ENCODE measurements around the gene RAPSN.

The RAPSN gene

GRCh38 chr11:47464483-47464882 lies 15.5 kb upstream of the RAPSN start:
- DNase-seq, result no peak

- DNase-seq, result no peak
Measured at GRCh38 chr11:47461876-47462275, 12.9 kb upstream of the RAPSN start.

- DNase-seq, result no peak
Measured at GRCh38 chr11:47460571-47461235, 11.8 kb upstream of the RAPSN start.

- peak; percentile 85 for DNase-seq
Measured at GRCh38 chr11:47454258-47454671, 5.3 kb upstream of the RAPSN start.

GRCh38 chr11:47453365-47453764 lies 4.4 kb upstream of the RAPSN start:
- no peak for DNase-seq

GRCh38 chr11:47451990-47452389 lies 3.1 kb upstream of the RAPSN start:
- DNase-seq, result no peak

GRCh38 chr11:47451436-47451835 lies 2.5 kb upstream of the RAPSN start:
- no peak for DNase-seq

GRCh38 chr11:47449541-47449940 lies 605 bp upstream of the RAPSN start:
- DNase-seq, result no peak

- no peak for DNase-seq
Measured at GRCh38 chr11:47447906-47448305, 1.0 kb downstream of the RAPSN start.

GRCh38 chr11:47446833-47447232 lies 2.1 kb downstream of the RAPSN start:
- DNase-seq, result no peak

GRCh38 chr11:47445840-47446239 lies 3.1 kb downstream of the RAPSN start:
- DNase-seq, result no peak

- no peak for DNase-seq
Measured at GRCh38 chr11:47443817-47444216, 5.1 kb downstream of the RAPSN start.

GRCh38 chr11:47443028-47443700 lies 5.8 kb downstream of the RAPSN start:
- DNase-seq, result no peak

- no peak for DNase-seq
Measured at GRCh38 chr11:47442514-47442913, 6.4 kb downstream of the RAPSN start.

- no peak for DNase-seq
Measured at GRCh38 chr11:47441421-47441820, 7.5 kb downstream of the RAPSN start.

- no peak for DNase-seq
Measured at GRCh38 chr11:47440054-47440476, 8.9 kb downstream of the RAPSN start.

- DNase-seq, result no peak
Measured at GRCh38 chr11:47438721-47439120, 10.2 kb downstream of the RAPSN start.

- no peak for DNase-seq
Measured at GRCh38 chr11:47437746-47438418, 11.1 kb downstream of the RAPSN start.

- DNase-seq, result no peak
Measured at GRCh38 chr11:47437218-47437745, 11.7 kb downstream of the RAPSN start.

- no peak for DNase-seq
Measured at GRCh38 chr11:47436726-47437125, 12.2 kb downstream of the RAPSN start.

GRCh38 chr11:47435687-47436086 lies 13.2 kb downstream of the RAPSN start:
- DNase-seq, result no peak

GRCh38 chr11:47434011-47434786 lies 14.7 kb downstream of the RAPSN start:
- peak; percentile 60 for DNase-seq

GRCh38 chr11:47433157-47433556 lies 15.8 kb downstream of the RAPSN start:
- no peak for DNase-seq

Measured in fibroblast of upper back skin (primary cell).